OCI-LY3 (cell line): Measurements from ENCODE around the gene NCAM2.

Experiments
- H2AFZ ChIP-seq: fragments of 200-600, 300-600 bp; shearing (Covaris generic); 2 replicates; pipeline ENCODE4 v1.6.0; 2014; ENCODE audit warnings: antibody characterized with exemption, low read depth, low read length
- H3K27ac ChIP-seq: fragments of 200-600, 300-600 bp; sonication (generic); 2 replicates; pipeline ENCODE4 v1.5.1; 2014; ENCODE audit warnings: mild to moderate bottlenecking, low read length, moderate library complexity, mixed read lengths
- H3K27me3 ChIP-seq: fragments of 200-600, 300-600 bp; sonication (generic); 2 replicates; pipeline ENCODE4 v1.6.1; 2014; ENCODE audit warnings: low read depth, low read length, mixed read lengths
- H3K36me3 ChIP-seq: fragments of 200-600, 300-600 bp; sonication (generic); replicated peaks from 2 replicates; pipeline ENCODE3; 2014; ENCODE audit warnings: low read depth, low read length, mixed read lengths
- H3K4me1 ChIP-seq: fragments of 300-600, 200-600 bp; sonication (generic); 2 replicates; pipeline ENCODE4 v1.6.1; 2014; ENCODE audit warnings: low read length, mixed read lengths
- H3K4me2 ChIP-seq: fragments of 200-600, 300-600 bp; sonication (generic); 2 replicates; pipeline ENCODE4 v1.6.1; 2014; ENCODE audit warnings: low read length, mixed read lengths
- H3K4me3 ChIP-seq: fragments of 300-600, 200-600 bp; sonication (generic); 2 replicates; pipeline ENCODE4 v1.5.1; 2014; ENCODE audit warnings: antibody characterized with exemption, mild to moderate bottlenecking, low read length, moderate library complexity
- H3K79me2 ChIP-seq: fragments of 300-600, 200-600 bp; shearing (Covaris generic); 2 replicates; pipeline ENCODE4 v1.6.1; 2014; ENCODE audit warnings: mild to moderate bottlenecking, low read length, mixed read lengths
- H3K9ac ChIP-seq: fragments of 300-600, 200-600 bp; shearing (Covaris generic); 2 replicates; pipeline ENCODE4 v1.6.0; 2014; ENCODE audit warnings: mild to moderate bottlenecking, low read length, moderate library complexity
- H3K9me3 ChIP-seq: fragments of 200-600, 300-600 bp; shearing (Covaris generic); 2 replicates; pipeline ENCODE4 v1.6.1; 2014; ENCODE audit warnings: low read length, mixed read lengths; ENCODE audit not compliant: insufficient read depth
- H4K20me1 ChIP-seq: fragments of 200-600, 300-600 bp; sonication (generic); 2 replicates; pipeline ENCODE4 v1.6.1; 2016; ENCODE audit warnings: low read length, mixed read lengths; ENCODE audit not compliant: insufficient read depth
- EZH2phosphoT487 ChIP-seq: fragments of 200-600 bp; shearing (Covaris generic); IDR thresholded peaks from 2 replicates; pipeline ENCODE4 v1.6.1; 2018; ENCODE audit warnings: antibody characterized with exemption, mixed run types, low read depth
- TF ChIP-seq, protein P1 (sequence below): fragments of 200-600, 300-600 bp; sonication (generic); IDR thresholded peaks from 2 replicates; pipeline ENCODE4 v1.5.1; 2014; ENCODE audit warnings: antibody characterized with exemption, low read length, low read depth

The NCAM2 gene

DNA sequence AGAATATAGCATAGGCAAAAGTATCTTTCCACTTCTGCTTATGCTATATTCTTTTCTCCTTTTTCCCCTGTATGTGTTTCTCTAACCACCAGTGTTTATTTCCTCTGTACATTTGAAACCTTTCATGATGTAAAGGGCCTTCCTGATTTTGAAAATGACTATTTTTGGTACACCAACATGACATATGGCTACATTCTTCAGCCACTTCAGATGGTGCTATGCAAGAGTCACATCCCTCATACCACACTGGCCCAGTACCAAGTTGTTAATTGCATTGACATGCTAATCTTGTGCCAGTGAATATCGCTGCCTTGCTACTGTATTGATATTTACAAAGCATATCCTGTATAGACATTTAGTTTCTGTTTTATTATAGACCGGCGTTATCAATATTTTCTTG is 408.7 kb downstream of the NCAM2 start:
- Histone ChIP-seq H3K4me3 (no peak overlapping the region), H4K20me1 (no peaks in the 10 kb centered on the region), H2AFZ (no peak overlapping the region), H3K4me2 (no peak overlapping the region), H3K4me1 (peaks cover 4% of the 10 kb centered on the region; the same call in 1 of the 2 replicates), H3K27ac (no peak overlapping the region), H3K9ac (no peak overlapping the region), H3K36me3 (peaks cover 3% of the 10 kb centered on the region), H3K9me3 (no peaks in the 10 kb centered on the region), H3K79me2 (no peaks in the 10 kb centered on the region), H3K27me3 (no peaks in the 10 kb centered on the region)
- TF ChIP-seq, protein P1, sequence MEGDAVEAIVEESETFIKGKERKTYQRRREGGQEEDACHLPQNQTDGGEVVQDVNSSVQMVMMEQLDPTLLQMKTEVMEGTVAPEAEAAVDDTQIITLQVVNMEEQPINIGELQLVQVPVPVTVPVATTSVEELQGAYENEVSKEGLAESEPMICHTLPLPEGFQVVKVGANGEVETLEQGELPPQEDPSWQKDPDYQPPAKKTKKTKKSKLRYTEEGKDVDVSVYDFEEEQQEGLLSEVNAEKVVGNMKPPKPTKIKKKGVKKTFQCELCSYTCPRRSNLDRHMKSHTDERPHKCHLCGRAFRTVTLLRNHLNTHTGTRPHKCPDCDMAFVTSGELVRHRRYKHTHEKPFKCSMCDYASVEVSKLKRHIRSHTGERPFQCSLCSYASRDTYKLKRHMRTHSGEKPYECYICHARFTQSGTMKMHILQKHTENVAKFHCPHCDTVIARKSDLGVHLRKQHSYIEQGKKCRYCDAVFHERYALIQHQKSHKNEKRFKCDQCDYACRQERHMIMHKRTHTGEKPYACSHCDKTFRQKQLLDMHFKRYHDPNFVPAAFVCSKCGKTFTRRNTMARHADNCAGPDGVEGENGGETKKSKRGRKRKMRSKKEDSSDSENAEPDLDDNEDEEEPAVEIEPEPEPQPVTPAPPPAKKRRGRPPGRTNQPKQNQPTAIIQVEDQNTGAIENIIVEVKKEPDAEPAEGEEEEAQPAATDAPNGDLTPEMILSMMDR = no peak
- no peak for TF ChIP-seq EZH2phosphoT487

DNA sequence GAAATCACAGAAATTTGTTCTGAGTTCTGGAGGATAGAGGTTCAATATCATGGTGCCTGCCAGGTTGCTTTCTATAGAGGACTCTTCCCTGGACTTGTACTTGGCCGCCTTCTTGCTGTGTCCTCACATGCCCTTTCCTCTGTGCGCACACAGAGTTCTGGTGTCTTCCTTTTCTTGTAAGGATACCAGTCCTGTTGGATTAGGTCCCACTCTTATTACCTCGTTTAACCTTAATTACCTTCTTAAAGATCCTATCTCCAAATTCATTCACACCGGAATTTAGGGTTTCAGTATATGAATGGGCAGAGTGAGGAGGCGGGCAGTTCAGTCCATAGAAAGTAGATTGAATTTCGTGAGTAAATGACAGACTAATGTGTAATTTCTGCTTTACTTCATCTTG is 413.9 kb downstream of the NCAM2 start:
- Histone ChIP-seq H2AFZ (no peak overlapping the region), H3K79me2 (no peaks in the 10 kb centered on the region), H3K9ac (no peak overlapping the region), H3K4me3 (no peak overlapping the region), H3K9me3 (no peaks in the 10 kb centered on the region), H4K20me1 (no peaks in the 10 kb centered on the region), H3K4me2 (no peak overlapping the region), H3K36me3 (no peaks in the 10 kb centered on the region), H3K27me3 (no peaks in the 10 kb centered on the region), H3K27ac (no peak overlapping the region), H3K4me1 (no peaks in the 10 kb centered on the region)
- TF ChIP-seq, protein P1 = no peak
- TF ChIP-seq EZH2phosphoT487 = no peak

DNA sequence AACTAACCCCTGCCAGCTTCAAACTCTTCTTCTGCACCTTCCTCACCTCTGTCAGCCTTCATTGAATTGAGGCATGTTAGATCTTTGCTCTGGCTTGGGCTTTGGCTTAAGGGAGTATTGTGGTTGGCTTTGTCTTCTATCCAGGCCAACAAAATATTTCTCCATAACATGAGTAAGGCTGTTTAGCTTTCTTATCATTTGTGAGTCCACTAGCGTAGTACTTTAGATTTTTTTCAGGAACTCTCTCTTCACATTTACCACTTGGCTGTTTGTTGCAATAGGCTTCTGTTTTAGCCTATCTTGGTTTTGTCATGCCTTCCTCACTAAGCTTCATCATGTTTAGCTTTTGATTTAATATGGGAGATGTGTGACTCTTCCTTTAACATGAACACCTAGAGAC is 417.5 kb downstream of the NCAM2 start:
- Histone ChIP-seq H3K27me3 (no peaks in the 10 kb centered on the region), H3K9me3 (no peaks in the 10 kb centered on the region), H3K4me2 (no peak overlapping the region), H3K4me3 (no peak overlapping the region), H4K20me1 (no peaks in the 10 kb centered on the region), H3K79me2 (no peaks in the 10 kb centered on the region), H3K4me1 (no peaks in the 10 kb centered on the region), H3K9ac (no peak overlapping the region), H2AFZ (no peak overlapping the region), H3K27ac (no peak overlapping the region), H3K36me3 (no peaks in the 10 kb centered on the region)
- TF ChIP-seq, protein P1 = no peak
- TF ChIP-seq EZH2phosphoT487 = no peak

DNA sequence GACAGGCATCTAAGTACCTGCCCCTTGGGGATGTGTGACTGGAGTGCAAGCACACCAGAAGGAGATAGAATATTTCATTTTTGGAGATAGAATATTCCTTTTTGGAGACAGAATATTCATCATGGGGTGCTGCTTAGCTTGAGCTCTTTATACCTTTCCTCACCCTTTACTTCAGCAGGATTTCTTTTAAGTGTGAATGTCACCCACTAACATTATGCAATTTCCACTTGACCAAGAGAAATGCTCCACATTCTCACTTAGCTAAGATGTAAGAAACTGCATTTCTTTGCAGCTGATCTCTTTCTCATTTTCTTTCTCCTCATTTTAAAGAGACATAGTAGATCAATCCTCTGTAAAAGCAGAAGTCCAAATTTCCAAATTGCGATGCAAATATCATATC is 436.7 kb downstream of the NCAM2 start:
- no peak overlapping the region for H3K27ac ChIP-seq
- no peaks in the 10 kb centered on the region for H3K79me2 ChIP-seq
- H4K20me1 ChIP-seq = no peaks in the 10 kb centered on the region
- H3K9me3 ChIP-seq = no peaks in the 10 kb centered on the region
- no peak overlapping the region for H3K4me3 ChIP-seq
- TF ChIP-seq EZH2phosphoT487 = no peak
- TF ChIP-seq, protein P1 = no peak
- no peaks in the 10 kb centered on the region for H3K36me3 ChIP-seq
- no peak overlapping the region for H3K9ac ChIP-seq
- H3K4me1 ChIP-seq = no peaks in the 10 kb centered on the region
- no peak overlapping the region for H2AFZ ChIP-seq
- no peaks in the 10 kb centered on the region for H3K27me3 ChIP-seq
- H3K4me2 ChIP-seq = no peak overlapping the region
